M059J (cell line): ENCODE results near the gene SF3B2. TPM values are rescaled to one million over a fixed set of nuclear protein-coding genes. Genes with fewer than 3 reads are reported as not detected.

ENCODE experiments used
- DNase-seq: peaks from one replicate; pipeline ENCODE4 v3.0.0-alpha.2; 2012; ENCODE audit warnings: low read depth
- total RNA-seq: library from RNA; depleted of rRNA; stranded (reverse); fragments of >200 nt; shearing (Covaris generic); gene quantifications from 2 replicates; pipeline ENCODE4 v1.2.3, GENCODE V29; 2014

The SF3B2 gene
- total RNA-seq, 1 experiment from 2014 or later: 233 TPM

DNA sequence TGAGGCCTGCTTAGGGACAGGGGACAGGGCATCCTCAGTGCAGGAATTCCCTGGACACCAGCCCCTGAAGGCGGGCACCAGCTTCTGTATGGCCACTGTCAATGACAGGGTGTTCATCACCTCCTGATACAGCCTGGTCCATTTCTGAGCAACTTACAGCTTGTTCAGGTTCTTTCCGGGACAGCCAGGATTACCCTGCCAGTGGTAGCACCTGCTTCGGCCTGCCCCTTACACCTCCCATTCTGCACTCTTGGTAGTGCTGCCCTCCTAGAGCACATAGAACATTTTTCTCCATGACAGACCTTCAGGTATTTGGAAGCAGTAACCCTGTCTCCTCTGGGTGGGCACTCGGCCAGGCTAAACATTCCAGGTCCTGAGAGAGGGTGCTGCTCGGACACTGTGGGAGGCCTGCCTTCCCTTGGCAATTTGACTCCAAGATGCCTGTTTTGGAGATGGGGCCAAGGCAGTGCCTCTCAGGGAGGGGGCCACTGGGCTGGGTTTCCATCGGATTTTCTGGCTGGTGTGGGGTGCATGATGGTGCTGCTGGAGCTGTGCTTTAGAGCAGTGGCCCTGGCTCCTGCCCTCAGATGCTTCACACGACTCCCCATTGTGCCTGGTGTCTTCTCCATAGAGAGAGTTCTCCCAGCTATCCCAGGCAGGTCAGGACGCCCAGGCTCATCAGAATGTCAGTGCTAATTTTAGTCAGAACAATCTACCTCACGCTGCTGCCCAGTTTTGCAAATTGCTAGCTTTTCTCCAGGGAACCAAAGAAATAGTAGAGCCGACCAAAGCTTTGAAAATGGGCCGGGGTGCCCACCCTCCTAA, 4.4 kb upstream of the SF3B2 start:
- DNase-seq: peak; percentile 50

DNA sequence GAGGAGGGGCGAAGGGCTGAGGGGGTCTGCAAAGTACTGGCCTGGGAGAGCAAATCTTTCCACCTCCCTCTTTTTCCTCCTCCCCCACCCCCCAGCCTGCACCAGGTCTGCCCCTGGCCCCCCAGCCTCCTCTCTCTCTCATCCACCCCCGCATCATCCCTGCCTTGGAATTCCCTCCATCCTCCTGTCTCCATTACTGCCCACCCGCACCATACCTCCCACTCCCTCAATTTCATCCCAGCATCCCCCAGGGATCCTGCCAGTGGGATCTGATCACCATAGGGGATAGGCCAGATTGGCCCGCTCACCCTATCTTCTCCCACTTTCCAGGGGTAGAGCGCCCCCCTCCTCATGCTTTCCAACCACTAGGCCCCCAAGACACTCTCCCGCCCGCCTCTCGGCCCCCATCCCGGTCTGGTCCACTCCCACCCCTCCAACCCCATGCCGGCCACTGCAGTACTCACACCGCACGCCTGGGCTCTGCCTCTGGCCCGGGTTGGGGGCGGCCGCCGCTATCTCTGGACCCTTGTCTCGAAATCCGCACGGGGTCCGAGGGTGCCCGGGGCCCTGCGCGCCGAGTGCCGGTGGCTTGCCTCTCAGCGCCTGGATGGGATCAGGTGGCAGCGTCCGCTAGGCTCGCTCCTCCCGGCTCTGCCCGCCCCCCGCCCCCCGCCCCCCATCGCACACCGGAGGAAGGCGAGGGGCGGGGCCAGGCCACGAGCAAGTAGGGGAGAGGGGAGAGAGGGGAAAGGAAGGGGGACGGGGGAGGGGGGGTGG, 3.4 kb upstream of the SF3B2 start, which contains the start of gene GAL3ST3:
GAL3ST3 (minus strand) TSS at position 615 of the 777 bp plus-strand sequence. CDS start 3,746 bp downstream, outside the sequence.
- no peak for DNase-seq

DNA sequence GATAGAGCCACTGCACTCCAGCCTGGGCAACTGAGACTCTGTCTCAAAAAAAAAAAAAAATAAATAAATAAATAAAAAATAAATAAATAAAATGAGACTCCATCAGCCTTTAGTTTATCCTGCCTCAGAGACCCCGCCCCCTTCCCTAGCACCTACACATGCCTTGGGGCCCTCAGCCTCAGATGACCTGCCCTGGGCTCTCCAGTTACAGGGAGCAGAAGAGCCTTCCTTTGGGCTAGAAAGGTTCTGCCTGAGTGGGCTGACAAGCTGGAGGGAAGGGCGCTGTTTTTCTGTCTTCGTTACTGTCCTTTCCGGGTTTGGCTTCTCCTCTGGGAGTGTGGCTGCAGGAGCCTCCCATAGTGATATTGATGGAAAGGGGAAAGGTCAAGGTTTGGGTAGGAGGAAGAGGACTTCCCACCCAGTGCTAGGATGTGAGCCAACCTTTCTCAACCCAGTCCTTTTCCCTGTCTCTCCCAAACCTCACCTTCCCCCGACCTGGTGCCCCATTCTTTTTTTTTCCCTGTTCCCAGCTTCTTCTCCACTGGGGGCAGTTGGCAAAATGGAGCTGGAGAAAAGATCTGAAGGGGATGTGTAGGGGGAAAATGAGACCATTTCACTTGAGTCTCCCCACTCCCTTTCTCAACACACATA, 1.5 kb upstream of the SF3B2 start:
- peak; percentile 23 for DNase-seq

DNA sequence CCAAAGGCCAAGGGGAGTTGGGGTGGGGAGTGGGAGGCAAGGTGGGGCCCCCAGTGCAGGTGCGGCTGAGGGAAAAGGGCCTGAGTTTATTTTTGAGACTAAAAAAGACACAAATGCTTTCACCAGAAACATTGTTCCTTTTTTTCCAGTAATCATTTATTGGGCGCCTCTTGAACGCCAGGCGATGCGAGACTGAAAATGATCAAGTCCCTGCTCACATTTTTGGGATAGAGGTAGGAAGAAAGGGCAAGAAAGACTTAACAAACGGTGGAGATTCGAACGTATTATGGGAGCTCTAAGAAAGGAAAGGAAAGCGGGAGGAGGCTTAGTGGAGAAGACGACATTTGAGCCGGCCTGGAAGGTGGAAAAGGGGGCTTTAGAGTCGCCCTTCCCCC, 796 bp upstream of the SF3B2 start:
- no peak for DNase-seq

DNA sequence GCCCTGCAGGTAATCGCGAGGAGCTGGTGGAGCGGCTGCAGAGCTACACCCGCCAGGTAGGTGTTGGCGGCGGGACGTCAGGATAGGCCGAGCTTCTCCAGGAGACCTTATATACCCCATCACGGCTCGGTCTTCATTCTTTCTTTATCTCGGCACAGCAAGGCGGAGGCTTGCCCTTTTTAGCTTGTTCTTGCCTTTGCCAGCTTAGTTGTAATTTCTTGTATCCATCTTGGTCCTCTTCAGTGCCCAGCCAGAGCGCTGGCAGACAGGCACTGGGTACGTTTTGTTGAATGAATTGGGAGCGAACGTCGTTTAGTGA, 459 bp downstream of the SF3B2 start:
- DNase-seq: no peak

DNA sequence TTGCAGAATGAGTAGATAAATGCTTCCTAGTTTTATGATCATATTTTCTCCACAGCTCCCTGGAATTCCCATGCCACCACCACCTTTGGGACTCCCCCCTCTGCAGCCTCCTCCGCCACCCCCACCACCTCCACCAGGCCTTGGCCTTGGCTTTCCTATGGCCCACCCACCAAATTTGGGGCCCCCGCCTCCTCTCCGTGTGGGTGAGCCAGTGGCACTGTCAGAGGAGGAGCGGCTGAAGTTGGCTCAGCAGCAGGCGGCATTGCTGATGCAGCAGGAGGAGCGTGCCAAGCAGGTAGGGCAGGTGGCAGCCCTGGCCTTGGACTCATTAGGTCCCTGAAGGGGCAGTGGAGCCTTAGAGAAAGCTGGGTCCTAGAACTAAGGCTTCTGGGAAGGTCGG, 2.9 kb downstream of the SF3B2 start:
- DNase-seq: no peak

DNA sequence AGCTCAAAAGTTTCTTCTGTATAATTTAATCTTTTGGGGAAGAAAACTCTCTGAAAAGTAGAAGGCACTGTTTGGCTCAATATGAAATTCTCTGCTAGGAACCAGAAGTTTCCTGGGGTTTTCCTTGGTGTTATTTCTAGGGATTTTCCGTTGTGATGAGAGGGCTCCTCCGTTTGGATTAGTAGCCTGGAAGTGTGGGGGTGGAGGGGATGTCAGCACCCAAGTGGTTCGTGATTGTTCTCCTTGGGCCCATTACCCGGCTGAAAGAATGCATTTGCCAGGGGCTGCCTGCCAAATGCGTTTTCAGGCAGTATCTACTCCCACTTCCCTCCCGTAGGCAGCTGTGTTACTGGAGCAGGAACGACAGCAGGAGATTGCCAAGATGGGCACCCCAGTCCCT, 4.3 kb downstream of the SF3B2 start:
- DNase-seq: no peak

DNA sequence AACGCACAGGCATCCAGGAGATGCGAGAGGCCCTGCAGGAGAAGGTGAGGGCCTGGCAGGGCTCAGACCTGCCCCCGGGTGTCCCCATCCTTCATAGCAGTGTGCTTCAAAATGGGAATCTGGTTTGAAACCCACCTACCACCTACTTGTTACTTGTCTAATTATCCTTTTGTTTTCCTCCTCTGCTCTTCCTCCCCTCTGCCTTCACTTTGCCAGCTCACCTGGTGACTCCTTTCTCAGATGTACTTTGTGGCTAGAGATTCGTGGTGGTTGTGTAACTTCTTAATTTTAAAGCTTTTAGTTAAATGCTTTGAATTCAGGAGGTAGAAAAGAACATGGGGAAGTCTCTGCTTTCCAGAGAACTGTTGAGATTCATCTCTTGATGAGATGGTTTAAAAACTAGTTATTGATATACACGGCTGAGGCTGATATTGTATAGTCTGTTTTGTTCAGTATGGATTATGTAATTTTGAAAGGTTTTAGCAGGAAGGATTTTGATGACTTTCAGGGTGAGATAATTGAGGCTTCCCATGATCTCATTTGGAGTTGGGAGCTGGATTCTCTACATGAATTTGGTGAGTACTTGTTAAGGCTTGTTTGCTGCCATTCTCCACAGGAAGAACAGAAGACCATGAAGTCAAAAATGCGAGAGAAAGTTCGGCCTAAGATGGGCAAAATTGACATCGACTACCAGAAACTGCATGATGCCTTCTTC, 8.0 kb downstream of the SF3B2 start:
- no peak for DNase-seq

DNA sequence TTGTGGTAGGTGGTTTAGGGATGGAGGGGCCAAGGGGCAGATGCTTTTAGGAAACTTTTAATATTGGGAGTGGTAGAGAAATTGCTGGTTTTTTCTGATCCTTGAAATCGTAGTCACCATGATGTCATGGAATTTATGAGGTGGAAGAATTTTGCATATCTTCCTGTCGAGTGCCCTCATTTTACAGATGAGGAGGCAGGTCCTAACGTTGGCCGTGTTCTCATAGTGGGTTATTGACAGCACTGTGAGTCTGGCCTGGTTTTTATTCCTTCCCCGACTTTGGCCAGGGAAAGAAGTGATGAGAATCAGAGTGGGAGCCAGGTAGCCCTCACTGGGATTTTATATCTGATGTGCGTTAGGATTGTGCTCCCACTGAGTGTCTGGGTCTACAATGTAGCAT, 9.1 kb downstream of the SF3B2 start:
- no peak for DNase-seq

DNA sequence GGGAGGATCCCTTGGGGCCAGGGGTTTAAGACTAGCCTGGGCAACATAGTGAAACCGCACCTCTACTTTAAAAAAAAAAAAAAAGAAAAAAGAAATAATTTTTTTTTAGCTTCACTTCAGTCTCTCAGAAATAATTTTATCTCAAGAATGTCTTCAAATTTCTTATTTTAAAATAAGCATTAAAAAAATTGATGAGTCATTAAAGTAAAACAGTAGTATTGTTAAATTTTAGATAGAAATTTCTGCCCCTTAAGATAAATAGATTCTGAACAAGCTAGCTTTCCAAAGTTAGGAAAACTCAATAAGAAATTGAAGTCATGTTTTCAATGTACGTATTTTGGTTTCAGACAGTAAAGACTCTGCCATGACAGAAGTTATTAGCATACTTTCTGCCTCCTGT, 10.2 kb downstream of the SF3B2 start:
- no peak for DNase-seq

DNA sequence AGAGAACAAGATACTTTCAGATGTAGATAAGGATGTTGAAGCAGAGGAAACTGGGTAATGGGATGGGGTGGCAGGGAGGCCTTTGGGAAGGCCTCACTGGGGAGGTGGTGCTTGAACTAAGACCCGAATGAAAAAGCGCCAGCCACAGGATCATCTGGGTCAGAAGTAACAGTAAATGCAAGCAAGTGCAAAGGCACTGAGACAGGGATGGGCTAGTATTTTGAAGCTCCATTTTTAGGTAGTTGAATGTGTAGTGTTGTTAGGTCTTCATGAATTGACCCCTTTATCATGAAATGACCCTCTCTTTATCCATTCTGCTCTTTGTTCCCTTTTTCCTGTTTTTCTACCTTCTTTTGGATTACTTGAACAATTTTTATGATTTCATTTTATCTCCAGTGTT, 11.7 kb downstream of the SF3B2 start:
- no peak for DNase-seq

DNA sequence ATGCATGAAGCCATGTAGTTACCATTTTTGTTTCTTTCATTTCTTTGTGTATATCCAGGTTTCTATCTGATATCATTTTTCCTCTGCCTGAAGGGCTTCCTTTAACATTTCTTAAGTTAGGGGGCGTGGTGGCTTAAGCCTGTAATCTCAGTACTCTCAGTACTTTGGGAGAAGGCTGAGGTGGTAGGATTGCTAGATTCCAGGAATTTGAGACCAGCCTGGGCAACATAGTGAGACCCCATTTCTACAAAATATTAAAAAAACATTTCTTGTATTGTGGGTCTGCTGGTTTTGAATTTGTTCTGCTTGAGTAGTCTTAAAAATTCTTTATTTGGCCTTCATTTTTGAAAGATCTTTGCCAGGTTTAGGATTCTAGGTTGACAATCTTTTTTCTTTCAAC, 12.4 kb downstream of the SF3B2 start:
- no peak for DNase-seq

DNA sequence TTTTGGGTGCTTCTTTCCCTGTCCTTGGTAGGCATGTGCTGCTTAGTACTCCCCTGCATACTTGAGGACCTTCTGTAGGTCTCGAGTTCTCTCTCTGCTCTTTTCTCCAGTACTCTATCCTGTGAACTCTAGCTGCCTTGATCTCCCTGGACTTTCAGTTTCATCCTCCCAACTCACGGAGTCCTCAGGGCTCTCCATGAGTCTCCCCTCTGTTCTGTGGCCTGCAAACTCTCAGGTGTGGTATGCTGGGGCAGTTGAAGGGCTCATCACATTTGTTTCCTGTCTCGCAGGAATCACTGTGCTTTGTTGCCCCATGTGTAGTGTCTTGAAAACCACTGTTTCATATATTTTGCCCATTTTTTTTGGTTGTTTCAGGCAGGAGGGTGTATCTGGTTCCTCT, 14.6 kb downstream of the SF3B2 start:
- no peak for DNase-seq

DNA sequence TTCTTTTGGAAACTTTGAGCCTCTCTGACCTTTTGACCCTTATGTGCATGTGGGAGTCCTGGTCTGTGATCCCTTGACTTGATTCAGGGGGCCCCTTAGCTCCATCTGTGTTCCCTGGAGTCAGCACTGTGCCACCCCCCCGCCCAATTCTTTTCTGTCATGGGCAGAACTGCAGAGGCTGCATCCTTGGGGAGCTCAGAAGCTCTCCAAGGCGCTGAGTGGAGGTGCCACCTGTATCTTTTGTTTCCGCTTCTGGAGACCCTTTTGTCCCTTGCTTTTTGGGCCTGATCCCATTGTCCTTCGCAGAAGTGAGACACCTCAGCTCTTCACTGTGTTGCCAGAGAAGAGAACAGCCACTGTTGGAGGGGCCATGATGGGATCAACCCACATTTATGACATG, 15.5 kb downstream of the SF3B2 start:
- no peak for DNase-seq

DNA sequence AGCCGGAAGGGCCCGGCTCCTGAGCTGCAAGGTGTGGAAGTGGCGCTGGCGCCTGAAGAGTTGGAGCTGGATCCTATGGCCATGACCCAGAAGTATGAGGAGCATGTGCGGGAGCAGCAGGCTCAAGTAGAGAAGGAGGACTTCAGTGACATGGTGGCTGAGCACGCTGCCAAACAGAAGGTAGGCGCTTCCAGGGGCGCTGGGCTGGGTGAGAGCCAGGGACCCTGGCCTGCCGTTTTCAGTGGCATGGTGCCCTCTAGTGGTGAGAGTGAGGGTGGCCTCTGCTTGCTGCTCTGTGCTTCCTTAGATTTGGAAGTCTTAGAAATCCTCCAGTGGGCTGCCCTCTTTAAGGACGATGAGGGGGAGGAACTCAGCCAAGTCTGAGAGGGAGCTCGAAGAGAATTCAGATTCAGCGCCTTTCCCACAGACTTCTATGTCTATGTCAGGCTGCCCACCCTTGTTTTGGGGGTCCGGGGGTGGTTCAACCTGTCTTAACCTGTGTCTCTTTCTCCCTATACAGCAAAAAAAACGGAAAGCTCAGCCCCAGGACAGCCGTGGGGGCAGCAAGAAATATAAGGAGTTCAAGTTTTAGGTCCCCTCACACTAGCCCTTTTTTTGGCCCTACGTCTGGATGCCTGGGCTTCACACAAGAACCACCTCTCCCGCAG, 16.1 kb downstream of the SF3B2 start:
- peak; percentile 67 for DNase-seq

DNA sequence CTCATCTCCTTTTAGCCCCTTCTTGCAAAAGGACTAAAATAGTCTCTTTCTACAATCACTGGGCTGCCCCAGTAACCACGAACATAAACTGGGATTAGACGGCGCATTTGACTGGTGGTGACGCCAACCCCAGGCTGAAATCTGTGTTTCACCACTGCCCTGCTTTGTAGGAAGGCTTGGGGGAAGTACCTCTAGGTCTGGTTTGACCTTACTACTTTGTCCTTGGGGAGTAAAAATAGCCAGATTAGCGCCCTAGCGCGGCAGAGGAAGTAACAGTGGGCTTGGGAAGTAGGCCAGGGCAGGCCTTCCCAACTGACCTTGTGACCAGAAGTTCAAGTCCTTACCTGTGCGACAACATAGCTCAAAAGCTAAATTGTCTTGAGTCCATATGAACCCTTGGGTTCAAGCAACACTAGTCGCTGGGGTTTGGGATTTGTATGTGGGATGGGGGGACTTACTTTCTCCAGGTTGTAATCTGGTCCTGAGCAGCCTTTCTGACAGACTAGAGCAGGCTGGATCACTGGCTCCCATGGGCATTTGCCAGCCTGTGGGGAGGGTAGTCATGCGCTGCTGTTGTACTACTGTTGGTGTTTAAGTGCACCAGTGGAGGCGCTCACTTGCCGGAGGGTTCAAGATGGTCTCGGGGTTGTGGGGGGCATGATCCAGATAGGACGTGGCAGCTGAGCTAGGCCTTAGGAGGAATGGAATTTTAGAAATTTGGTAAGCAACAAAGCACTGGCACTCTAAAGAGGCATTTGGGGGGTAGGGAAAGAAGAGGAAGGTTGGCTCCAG, 17.0 kb downstream of the SF3B2 start:
- DNase-seq: peak; percentile 75

DNA sequence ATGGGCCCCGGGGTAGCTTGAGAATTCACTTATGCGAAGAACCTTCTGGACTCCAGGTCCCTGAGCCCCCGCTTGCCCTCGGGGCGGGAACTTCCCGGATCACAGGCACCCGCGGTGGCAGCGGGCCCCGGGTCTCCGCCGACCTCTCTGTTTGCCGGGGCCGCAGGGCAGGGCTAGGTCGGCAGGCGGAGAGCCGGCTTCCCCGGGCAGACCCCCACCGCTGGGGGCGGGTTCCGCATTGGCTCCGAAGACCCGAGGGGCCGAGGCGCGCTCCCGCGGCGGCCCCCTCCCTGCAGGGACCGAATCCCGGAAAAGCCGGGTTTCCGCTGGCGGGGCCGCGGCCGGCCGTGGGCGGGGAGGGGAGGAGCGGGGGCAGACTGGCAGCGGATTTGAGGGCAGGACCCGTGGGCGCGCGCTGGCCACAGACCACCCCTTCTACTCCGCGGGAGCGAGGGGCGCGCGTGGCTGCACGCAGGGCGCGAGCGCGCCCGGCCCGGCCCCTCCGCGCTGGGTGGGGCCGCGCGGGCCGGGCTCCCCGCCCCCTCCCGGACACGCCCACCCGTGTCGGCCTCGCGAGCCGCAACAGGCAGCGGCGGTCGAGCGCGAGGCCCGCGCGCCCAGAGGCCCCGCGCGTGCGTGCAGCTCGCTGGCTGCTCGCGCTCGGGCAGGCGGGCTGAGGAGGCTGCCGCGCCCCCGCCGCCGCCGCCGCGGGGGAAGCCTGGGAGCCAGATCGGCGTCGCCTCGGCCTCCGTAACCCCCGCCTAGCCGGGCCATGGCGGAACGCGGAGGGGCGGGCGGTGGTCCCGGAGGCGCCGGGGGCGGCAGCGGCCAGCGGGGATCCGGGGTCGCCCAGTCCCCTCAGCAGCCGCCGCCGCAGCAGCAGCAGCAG, 17.8 kb downstream of the SF3B2 start, which contains the start of gene PACS1:
PACS1 (plus strand) TSS at position 558 of the 889 bp plus-strand sequence; CDS start at position 773, 215 bp downstream.
- DNase-seq: peak; percentile 77

DNA sequence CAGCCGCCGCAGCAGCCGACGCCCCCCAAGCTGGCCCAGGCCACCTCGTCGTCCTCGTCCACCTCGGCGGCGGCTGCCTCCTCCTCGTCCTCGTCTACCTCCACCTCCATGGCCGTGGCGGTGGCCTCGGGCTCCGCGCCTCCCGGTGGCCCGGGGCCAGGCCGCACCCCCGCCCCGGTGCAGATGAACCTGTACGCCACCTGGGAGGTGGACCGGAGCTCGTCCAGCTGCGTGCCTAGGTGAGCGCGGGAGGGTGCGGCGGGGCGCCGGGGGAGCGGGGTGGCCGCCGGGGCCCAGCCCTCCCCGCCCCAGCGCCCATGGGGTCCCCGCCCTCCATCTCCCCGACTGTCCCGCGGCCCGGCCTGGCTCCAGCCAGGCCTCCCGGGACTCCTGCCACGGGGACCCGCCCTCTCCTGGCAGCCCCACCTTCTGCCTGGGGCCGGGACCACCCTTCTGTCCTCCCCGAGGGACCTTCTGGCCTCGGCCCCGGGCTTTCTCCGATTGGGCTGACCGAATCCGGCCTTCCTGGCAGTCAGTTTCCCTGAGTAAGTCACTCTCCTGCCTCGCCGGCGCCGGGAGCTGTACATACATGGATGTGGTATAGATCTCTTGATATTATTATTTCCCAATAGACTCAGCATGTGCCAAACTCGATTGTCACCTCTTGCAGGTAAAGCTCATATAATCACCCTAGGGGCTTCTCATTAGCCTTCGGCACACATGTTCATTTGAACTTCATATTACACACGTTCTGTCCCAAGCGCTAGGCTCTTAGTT, 18.6 kb downstream of the SF3B2 start:
- peak; percentile 48 for DNase-seq

DNA sequence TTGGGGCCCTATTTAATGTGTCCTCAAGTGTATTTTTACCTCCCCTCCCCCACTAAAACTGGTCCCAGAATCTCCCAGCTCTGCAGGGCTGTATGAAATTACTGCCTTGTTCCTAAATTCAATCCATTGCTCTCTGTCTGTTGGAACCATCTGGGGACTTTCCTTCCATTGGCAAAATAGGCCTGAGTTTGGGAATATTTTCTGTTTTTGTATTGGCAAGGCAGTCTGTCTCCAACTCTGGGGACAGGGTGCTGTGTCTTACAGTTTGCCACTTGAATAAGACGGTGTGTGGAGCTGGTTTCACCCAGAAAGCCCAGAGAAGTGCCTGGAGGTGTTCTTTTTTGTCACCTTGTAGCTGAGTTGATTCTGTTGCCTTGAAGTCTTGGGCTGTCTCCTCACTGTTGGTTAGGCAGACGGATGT, 19.2 kb downstream of the SF3B2 start:
- DNase-seq: peak; percentile 24
